ENCODE data around the gene LRRC3. TPM values are rescaled to one million over a fixed set of nuclear protein-coding genes. Genes with fewer than 3 reads are reported as not detected.

Gene LRRC3
- total and polyA plus RNA-seq, 2 of the 4 experiments (the other 2 are of a cell fraction) = under 0.01 to 0.38 TPM

- TF ChIP-seq BHLHE40 (IDR thresholded peaks at IDR 0.05; ENCODE audit: low read depth, low read length) = no peak
- TF ChIP-seq RAD21 (IDR thresholded peaks at IDR 0.05; ENCODE audit: low read length) = no peak
- no peak for TF ChIP-seq USF2 (IDR thresholded peaks at IDR 0.05; ENCODE audit: low read depth, low read length)
- no peak for TF ChIP-seq MXI1 (IDR thresholded peaks at IDR 0.05; ENCODE audit: borderline replicate concordance, low read depth, low read length)
Observed at GRCh38 chr21:44433791-44434567, 21.3 kb upstream of the LRRC3 start (continued).

GRCh38 chr21:44434568-44434925, 20.8 kb upstream of the LRRC3 start:
- Histone ChIP-seq H2AK5ac (ENCODE audit: low read depth, low read length) (no peak overlapping the region), H4K20me1 (ENCODE audit: insufficient read depth, low read length) (no peaks in the 10 kb centered on the region), H3K4me3 (ENCODE audit: insufficient read depth, low read depth, low read length) (no peak overlapping the region), H4K91ac (ENCODE audit: insufficient read depth, low read depth, low read length) (no peak overlapping the region), H2AK9ac (replicated peaks; ENCODE audit: low read depth, low read length, poor library complexity) (no peak overlapping the region), H3K4ac (ENCODE audit: low read depth, low read length) (no peak overlapping the region), H3K23ac (ENCODE audit: low read depth, low read length) (no peak overlapping the region), H2BK15ac (ENCODE audit: low read depth, low read length) (no peak overlapping the region), H3K18ac (ENCODE audit: low read depth, low read length) (no peak overlapping the region), H4K5ac (ENCODE audit: low read depth, low read length) (no peak overlapping the region), H3K4me2 (ENCODE audit: low read depth, low read length) (no peak overlapping the region), H3K56ac (ENCODE audit: extremely low read depth, insufficient read depth, low read length) (no peak overlapping the region), H2AFZ (replicated peaks; ENCODE audit: low read length, poor library complexity) (no peak overlapping the region), H3K27me3 (ENCODE audit: control insufficient read depth, insufficient read depth, low read length) (no peaks in the 10 kb centered on the region), H3K14ac (replicated peaks; ENCODE audit: low read depth, low read length) (no peak overlapping the region), H3K9me1 (ENCODE audit: insufficient read depth, low read length) (no peaks in the 10 kb centered on the region), H2BK20ac (ENCODE audit: low read depth, low read length) (no peak overlapping the region), H3K79me1 (ENCODE audit: low read depth in 1 of 2, low read length in 2 of 2) (no peaks in the 10 kb centered on the region), H3K4me1 (ENCODE audit: control insufficient read depth, insufficient read depth, low read length) (no peaks in the 10 kb centered on the region), H3K9me3 (ENCODE audit: control insufficient read depth, insufficient read depth, low read length) (peaks cover 23% of the 10 kb centered on the region), H2BK5ac (ENCODE audit: low read depth, low read length, poor library complexity, severe bottlenecking) (no peak overlapping the region), H4K8ac (ENCODE audit: low read depth in 2 of 2, low read length in 2 of 2) (no peak overlapping the region), H3K27ac (ENCODE audit: insufficient read depth, low read length) (no peak overlapping the region), H2BK120ac (ENCODE audit: low read depth, low read length) (no peak overlapping the region), H3K36me3 (ENCODE audit: control insufficient read depth, insufficient read depth, low read length) (no peaks in the 10 kb centered on the region), H3K9ac (ENCODE audit: low read depth, low read length) (no peak overlapping the region)
- ChIA-PET POLR2A (ENCODE audit: unreplicated experiment) (no interaction called here), CTCF (no interaction called here)
- dilution Hi-C loops (cut with HindIII; ENCODE audit: low sequenced_read_pairs, unreplicated experiment) = no loop called here
- BruUV-seq (replicated peaks) = no TSS peak
- 45% methylated on average over 7 of the region's 13 CpGs; no CpG with 5 or more reads in 1 of the 2 experiments for WGBS, 2 experiments (ENCODE audit: extremely low coverage in 2 of 2, insufficient read length in 1 of 2)
- intact Hi-C loops (cut with micrococcal nuclease) = no loop called here
- ATAC-seq (ENCODE audit: low read depth) (no peak), DNase-seq (no peak)
- in situ Hi-C loops (cut with MboI; ENCODE audit: low sequenced_read_pairs) = no loop called here
- TF ChIP-seq CEBPB (IDR thresholded peaks at IDR 0.05; ENCODE audit: low read depth, low read length) (no peak), SMC3 (IDR thresholded peaks at IDR 0.05; ENCODE audit: low read depth, low read length) (no peak), MAZ (IDR thresholded peaks at IDR 0.05; ENCODE audit: borderline replicate concordance, low read depth, low read length) (no peak), MAFK (IDR thresholded peaks at IDR 0.05; ENCODE audit: low read depth, low read length) (no peak), CTCF (conservative IDR thresholded peaks at IDR 0.05; ENCODE audit: low read depth, low read length) (no peak), USF2 (IDR thresholded peaks at IDR 0.05; ENCODE audit: low read depth, low read length) (no peak), BHLHE40 (IDR thresholded peaks at IDR 0.05; ENCODE audit: low read depth, low read length) (no peak), POLR2A (IDR thresholded peaks at IDR 0.05; ENCODE audit: low read depth, low read length) (no peak), MXI1 (IDR thresholded peaks at IDR 0.05; ENCODE audit: borderline replicate concordance, low read depth, low read length) (no peak), CHD1 (IDR thresholded peaks at IDR 0.05; ENCODE audit: low read depth, low read length) (no peak), NFE2L2 (IDR thresholded peaks at IDR 0.05; ENCODE audit: low read depth, low read length) (no peak)

All from IMR-90 (cell line).